K562 (cell line): ENCODE results near the gene HDHD3. TPM values are rescaled to one million over a fixed set of nuclear protein-coding genes. Genes with fewer than 3 reads are reported as not detected.
A peak's percentile ranks its signal among the peaks of the same experiment; 100 is the strongest.

Source experiments
- HDAC2 ChIP-seq: fragments of 450-650 bp; IDR thresholded peaks from 2 replicates; pipeline ENCODE4 v1.6.1; 2016; ENCODE audit warnings: mild to moderate bottlenecking
- HNRNPL ChIP-seq: fragments of 200-400 bp; formaldehyde crosslinking; IDR thresholded peaks from 2 replicates; pipeline ENCODE4 v1.6.1; 2017; ENCODE audit warnings: low read depth, mild to moderate bottlenecking, low read length
- SRSF3 ChIP-seq: fragments of 200-400 bp; formaldehyde crosslinking; IDR thresholded peaks from 2 replicates; pipeline ENCODE4 v1.6.1; 2016; ENCODE audit warnings: mild to moderate bottlenecking, low read length, moderate library complexity; ENCODE audit not compliant: insufficient read depth
- polyA plus RNA-seq, 8 experiments: library from polyadenylated mRNA; depleted of rRNA in 4 of 8; stranded (reverse) in 5 of 8; unstranded in 3 of 8; fragments of >200 nt; fragmentation: Nextera tagmentation in 2 of 8; fragmentation: Illumina TruSeq in 1 of 8; extraction: Ambion mirVana in 2 of 8; extraction: Trizol in 1 of 8; gene quantifications; 2 replicates each; pipeline versions ENCODE4 v1.2.1 to v1.2.3, GENCODE V29; 2011 to 2014; ENCODE audit warnings: inconsistent platforms in 1 of 8, missing spikeins in 1 of 8
- total RNA-seq, 7 experiments: library from RNA; depleted of rRNA in 6 of 7; stranded (reverse); fragments of >200 nt in 6 of 7; fragmentation: Illumina TruSeq in 2 of 7; extraction: Trizol in 2 of 7; gene quantifications; 2 replicates each; pipeline versions ENCODE4 v1.2.1 to v1.2.3, GENCODE V29; 2011 to 2021; ENCODE audit warnings: low replicate concordance in 1 of 7
- TF ChIP-seq, protein P1 (sequence below), 2 experiments: fragments of 450-650 bp; formaldehyde crosslinking in 1 of 2; IDR thresholded peaks; 2 replicates each; pipeline versions ENCODE4 v1.4.0 to v1.6.1; 2014 to 2020; ENCODE audit warnings: mild to moderate bottlenecking in 2 of 2, borderline replicate concordance in 1 of 2, low read depth in 1 of 2
- TF ChIP-seq, protein P2 (sequence below): sonication (generic); formaldehyde crosslinking; IDR thresholded peaks from 2 replicates; pipeline ENCODE4 v1.8.0; 2023; ENCODE audit warnings: missing genetic modification reagents, mild to moderate bottlenecking, borderline replicate concordance
- TF ChIP-seq, protein P3 (sequence below): IDR thresholded peaks from 2 replicates; pipeline ENCODE4 v1.6.1; 2011; ENCODE audit warnings: borderline replicate concordance, low read depth, mild to moderate bottlenecking, moderate library complexity, low read length; ENCODE audit not compliant: insufficient read depth, poor library complexity, severe bottlenecking
- TF ChIP-seq, protein P4 (sequence below): fragments of 450-650 bp; IDR thresholded peaks from 2 replicates; pipeline ENCODE4 v1.6.1; 2014; ENCODE audit warnings: low read depth, mild to moderate bottlenecking, moderate library complexity, borderline replicate concordance

Gene HDHD3
- total and polyA plus RNA-seq, 9 of the 15 experiments (the other 6 are each of a cell fraction or from before 2014, with no cell fraction given), result 1.1 to 19.1 (median 10.9) TPM

DNA sequence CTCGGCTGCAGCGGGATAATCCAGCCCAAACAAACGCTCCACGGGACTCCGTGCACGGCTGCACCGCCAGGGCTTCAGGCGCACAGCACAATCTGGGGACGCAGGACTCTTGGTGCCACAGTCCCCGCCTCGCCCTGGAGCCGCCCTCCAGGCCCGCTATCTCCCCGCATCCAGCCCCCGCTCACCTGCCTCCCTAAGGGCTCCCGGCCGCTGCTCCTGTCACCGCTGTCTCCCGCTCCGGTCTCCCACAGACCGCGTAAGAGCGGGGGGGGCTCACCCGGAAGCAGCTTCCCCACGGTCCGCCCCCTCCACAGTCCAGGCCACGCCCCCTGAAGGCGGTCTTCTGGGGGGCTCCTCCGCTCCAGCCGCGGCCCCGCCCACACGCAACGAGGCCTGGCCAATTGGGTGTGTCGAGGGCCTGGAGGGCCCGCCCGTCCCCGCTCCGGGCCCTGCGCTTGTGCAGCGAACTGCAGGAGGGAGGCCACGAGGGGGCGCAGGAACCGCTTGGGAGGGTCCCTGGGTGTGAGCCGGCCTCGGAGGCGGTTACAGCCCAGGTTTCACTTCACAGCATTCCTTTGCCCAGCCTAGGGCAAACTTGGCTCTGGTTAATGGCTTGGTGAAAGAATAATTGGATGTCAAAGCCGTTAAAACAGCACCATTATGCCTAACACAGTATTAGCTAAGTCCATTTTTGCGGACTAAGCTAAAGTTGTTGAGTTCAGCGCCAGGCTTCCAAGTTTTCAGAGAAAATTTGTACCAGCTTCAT, 24.4 kb upstream of the HDHD3 start, which contains the start of gene ALAD (continued):
- TF ChIP-seq, protein P1, sequence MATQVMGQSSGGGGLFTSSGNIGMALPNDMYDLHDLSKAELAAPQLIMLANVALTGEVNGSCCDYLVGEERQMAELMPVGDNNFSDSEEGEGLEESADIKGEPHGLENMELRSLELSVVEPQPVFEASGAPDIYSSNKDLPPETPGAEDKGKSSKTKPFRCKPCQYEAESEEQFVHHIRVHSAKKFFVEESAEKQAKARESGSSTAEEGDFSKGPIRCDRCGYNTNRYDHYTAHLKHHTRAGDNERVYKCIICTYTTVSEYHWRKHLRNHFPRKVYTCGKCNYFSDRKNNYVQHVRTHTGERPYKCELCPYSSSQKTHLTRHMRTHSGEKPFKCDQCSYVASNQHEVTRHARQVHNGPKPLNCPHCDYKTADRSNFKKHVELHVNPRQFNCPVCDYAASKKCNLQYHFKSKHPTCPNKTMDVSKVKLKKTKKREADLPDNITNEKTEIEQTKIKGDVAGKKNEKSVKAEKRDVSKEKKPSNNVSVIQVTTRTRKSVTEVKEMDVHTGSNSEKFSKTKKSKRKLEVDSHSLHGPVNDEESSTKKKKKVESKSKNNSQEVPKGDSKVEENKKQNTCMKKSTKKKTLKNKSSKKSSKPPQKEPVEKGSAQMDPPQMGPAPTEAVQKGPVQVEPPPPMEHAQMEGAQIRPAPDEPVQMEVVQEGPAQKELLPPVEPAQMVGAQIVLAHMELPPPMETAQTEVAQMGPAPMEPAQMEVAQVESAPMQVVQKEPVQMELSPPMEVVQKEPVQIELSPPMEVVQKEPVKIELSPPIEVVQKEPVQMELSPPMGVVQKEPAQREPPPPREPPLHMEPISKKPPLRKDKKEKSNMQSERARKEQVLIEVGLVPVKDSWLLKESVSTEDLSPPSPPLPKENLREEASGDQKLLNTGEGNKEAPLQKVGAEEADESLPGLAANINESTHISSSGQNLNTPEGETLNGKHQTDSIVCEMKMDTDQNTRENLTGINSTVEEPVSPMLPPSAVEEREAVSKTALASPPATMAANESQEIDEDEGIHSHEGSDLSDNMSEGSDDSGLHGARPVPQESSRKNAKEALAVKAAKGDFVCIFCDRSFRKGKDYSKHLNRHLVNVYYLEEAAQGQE (IDR thresholded peaks at IDR 0.05; ENCODE audit: borderline replicate concordance), result peak; percentile 78
- TF ChIP-seq, protein P1 (CRISPR knock-in tag; IDR thresholded peaks at IDR 0.05; ENCODE audit: low read depth), result no peak
- TF ChIP-seq, protein P2, sequence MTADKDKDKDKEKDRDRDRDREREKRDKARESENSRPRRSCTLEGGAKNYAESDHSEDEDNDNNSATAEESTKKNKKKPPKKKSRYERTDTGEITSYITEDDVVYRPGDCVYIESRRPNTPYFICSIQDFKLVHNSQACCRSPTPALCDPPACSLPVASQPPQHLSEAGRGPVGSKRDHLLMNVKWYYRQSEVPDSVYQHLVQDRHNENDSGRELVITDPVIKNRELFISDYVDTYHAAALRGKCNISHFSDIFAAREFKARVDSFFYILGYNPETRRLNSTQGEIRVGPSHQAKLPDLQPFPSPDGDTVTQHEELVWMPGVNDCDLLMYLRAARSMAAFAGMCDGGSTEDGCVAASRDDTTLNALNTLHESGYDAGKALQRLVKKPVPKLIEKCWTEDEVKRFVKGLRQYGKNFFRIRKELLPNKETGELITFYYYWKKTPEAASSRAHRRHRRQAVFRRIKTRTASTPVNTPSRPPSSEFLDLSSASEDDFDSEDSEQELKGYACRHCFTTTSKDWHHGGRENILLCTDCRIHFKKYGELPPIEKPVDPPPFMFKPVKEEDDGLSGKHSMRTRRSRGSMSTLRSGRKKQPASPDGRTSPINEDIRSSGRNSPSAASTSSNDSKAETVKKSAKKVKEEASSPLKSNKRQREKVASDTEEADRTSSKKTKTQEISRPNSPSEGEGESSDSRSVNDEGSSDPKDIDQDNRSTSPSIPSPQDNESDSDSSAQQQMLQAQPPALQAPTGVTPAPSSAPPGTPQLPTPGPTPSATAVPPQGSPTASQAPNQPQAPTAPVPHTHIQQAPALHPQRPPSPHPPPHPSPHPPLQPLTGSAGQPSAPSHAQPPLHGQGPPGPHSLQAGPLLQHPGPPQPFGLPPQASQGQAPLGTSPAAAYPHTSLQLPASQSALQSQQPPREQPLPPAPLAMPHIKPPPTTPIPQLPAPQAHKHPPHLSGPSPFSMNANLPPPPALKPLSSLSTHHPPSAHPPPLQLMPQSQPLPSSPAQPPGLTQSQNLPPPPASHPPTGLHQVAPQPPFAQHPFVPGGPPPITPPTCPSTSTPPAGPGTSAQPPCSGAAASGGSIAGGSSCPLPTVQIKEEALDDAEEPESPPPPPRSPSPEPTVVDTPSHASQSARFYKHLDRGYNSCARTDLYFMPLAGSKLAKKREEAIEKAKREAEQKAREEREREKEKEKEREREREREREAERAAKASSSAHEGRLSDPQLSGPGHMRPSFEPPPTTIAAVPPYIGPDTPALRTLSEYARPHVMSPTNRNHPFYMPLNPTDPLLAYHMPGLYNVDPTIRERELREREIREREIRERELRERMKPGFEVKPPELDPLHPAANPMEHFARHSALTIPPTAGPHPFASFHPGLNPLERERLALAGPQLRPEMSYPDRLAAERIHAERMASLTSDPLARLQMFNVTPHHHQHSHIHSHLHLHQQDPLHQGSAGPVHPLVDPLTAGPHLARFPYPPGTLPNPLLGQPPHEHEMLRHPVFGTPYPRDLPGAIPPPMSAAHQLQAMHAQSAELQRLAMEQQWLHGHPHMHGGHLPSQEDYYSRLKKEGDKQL, result no peak
- TF ChIP-seq, protein P3, sequence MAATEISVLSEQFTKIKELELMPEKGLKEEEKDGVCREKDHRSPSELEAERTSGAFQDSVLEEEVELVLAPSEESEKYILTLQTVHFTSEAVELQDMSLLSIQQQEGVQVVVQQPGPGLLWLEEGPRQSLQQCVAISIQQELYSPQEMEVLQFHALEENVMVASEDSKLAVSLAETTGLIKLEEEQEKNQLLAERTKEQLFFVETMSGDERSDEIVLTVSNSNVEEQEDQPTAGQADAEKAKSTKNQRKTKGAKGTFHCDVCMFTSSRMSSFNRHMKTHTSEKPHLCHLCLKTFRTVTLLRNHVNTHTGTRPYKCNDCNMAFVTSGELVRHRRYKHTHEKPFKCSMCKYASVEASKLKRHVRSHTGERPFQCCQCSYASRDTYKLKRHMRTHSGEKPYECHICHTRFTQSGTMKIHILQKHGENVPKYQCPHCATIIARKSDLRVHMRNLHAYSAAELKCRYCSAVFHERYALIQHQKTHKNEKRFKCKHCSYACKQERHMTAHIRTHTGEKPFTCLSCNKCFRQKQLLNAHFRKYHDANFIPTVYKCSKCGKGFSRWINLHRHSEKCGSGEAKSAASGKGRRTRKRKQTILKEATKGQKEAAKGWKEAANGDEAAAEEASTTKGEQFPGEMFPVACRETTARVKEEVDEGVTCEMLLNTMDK, result peak; percentile 81
- TF ChIP-seq SRSF3, result no peak
- peak; percentile 76 for TF ChIP-seq HDAC2
- TF ChIP-seq, protein P4, sequence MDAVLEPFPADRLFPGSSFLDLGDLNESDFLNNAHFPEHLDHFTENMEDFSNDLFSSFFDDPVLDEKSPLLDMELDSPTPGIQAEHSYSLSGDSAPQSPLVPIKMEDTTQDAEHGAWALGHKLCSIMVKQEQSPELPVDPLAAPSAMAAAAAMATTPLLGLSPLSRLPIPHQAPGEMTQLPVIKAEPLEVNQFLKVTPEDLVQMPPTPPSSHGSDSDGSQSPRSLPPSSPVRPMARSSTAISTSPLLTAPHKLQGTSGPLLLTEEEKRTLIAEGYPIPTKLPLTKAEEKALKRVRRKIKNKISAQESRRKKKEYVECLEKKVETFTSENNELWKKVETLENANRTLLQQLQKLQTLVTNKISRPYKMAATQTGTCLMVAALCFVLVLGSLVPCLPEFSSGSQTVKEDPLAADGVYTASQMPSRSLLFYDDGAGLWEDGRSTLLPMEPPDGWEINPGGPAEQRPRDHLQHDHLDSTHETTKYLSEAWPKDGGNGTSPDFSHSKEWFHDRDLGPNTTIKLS, result no peak
- no peak for TF ChIP-seq HNRNPL
